ENCODE results near the gene TNIP2.
"Not testable (repeated sequence)": the region's sequence is repeated elsewhere in the genome, so short reads cannot be mapped to it uniquely, and the experiment has no call there.

The TNIP2 gene

GRCh38 chr4:2771264-2771663 lies 15.1 kb upstream of the TNIP2 start:
- no peak for DNase-seq (ENCODE audit: low spot score)

GRCh38 chr4:2768921-2769336 lies 12.8 kb upstream of the TNIP2 start:
- no peak for DNase-seq (ENCODE audit: low spot score)

GRCh38 chr4:2768124-2768523 lies 12.0 kb upstream of the TNIP2 start:
- no peak for DNase-seq (ENCODE audit: low spot score)

- DNase-seq (ENCODE audit: low spot score), result no peak
These were observed 11.6 kb upstream of the TNIP2 start for GRCh38 chr4:2767705-2768074.

- DNase-seq (ENCODE audit: low spot score), result no peak
These were observed 11.0 kb upstream of the TNIP2 start for GRCh38 chr4:2767046-2767704.

- DNase-seq (ENCODE audit: low spot score), result no peak
These were observed 9.8 kb upstream of the TNIP2 start for GRCh38 chr4:2765832-2766526.

- no peak for DNase-seq (ENCODE audit: low spot score)
These were observed 7.4 kb upstream of the TNIP2 start for GRCh38 chr4:2763511-2763967.

- DNase-seq (ENCODE audit: low spot score), result not testable (repeated sequence)
These were observed 6.6 kb upstream of the TNIP2 start for GRCh38 chr4:2762486-2763370.

- DNase-seq (ENCODE audit: low spot score), result no peak
These were observed 5.9 kb upstream of the TNIP2 start for GRCh38 chr4:2762048-2762447.

- no peak for DNase-seq (ENCODE audit: low spot score)
These were observed 5.1 kb upstream of the TNIP2 start for GRCh38 chr4:2761035-2761923.

GRCh38 chr4:2757426-2757825 lies 1.3 kb upstream of the TNIP2 start:
- DNase-seq (ENCODE audit: low spot score), result no peak

- DNase-seq (ENCODE audit: low spot score), result no peak
These were observed 685 bp upstream of the TNIP2 start for GRCh38 chr4:2756691-2757350.

GRCh38 chr4:2754848-2755819 lies 1.0 kb downstream of the TNIP2 start:
- DNase-seq (ENCODE audit: low spot score), result no peak

GRCh38 chr4:2753436-2753835 lies 2.7 kb downstream of the TNIP2 start:
- DNase-seq (ENCODE audit: low spot score), result no peak

GRCh38 chr4:2750719-2751605 lies 5.2 kb downstream of the TNIP2 start:
- no peak for DNase-seq (ENCODE audit: low spot score)

- DNase-seq (ENCODE audit: low spot score), result no peak
These were observed 9.0 kb downstream of the TNIP2 start for GRCh38 chr4:2746891-2747695.

- peak; percentile 85 for DNase-seq (ENCODE audit: low spot score)
These were observed 9.9 kb downstream of the TNIP2 start for GRCh38 chr4:2745981-2746806.

Measured in germinal center (tissue), 1 donor.